T-helper 1 cell (primary cell): Measurements from ENCODE around the gene SLC47A1.
A peak's percentile ranks its signal among the peaks of the same experiment; 100 is the strongest.
"Not testable (repeated sequence)": the region's sequence is repeated elsewhere in the genome, so short reads cannot be mapped to it uniquely, and the experiment has no call there.

Experiments used
- DNase-seq, 5 donors: peaks; one replicate each; pipeline ENCODE4 v3.0.0-alpha.2; 2012 to 2020
- total RNA-seq, 4 donors: gene quantifications; one replicate each; lab custom pipeline; 2026; lab: John Stamatoyannopoulos, UW

SLC47A1 gene, protein sequence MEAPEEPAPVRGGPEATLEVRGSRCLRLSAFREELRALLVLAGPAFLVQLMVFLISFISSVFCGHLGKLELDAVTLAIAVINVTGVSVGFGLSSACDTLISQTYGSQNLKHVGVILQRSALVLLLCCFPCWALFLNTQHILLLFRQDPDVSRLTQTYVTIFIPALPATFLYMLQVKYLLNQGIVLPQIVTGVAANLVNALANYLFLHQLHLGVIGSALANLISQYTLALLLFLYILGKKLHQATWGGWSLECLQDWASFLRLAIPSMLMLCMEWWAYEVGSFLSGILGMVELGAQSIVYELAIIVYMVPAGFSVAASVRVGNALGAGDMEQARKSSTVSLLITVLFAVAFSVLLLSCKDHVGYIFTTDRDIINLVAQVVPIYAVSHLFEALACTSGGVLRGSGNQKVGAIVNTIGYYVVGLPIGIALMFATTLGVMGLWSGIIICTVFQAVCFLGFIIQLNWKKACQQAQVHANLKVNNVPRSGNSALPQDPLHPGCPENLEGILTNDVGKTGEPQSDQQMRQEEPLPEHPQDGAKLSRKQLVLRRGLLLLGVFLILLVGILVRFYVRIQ
- 0 to 0.15 (median 0.04) reads per million in 4 donors for total RNA-seq

DNA sequence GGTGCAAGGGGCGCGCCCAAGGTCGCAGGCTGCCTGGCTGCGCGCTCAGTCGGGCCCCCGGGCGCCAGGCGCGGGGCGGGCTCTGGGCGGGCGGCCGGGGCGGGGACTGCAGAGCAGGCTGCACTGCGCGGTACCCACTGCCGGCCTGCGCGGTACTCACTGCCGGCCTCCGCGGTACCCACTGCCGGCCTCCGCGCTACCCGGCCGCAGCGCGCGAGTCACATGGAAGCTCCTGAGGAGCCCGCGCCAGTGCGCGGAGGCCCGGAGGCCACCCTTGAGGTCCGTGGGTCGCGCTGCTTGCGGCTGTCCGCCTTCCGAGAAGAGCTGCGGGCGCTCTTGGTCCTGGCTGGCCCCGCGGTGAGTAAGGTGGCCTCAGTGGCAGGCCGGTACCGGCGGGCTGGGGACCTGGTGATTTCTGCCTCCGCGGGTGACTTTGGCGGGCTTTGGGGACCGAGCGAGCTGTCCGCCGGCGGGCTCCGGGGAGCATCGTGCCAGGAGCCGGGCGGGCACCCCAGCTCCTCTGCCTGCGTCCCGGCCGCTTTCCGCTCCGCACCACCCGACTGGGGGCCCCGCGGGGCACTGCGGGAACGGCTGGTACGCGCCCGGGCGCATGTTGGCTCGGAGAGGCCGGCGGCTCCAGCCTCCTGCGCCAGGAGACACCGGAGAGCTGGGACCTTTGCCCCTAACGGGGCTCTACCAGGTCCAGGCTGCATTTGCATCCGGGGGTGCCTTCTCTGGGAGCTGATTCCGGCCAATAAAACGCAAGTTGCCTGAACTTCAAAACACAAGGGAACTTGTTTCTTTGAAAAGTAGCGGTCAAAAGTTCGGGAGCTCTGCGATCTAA, at the start of gene SLC47A1:
Gene SLC47A1, plus strand, starts transcription at position 137 of the 844 bp plus-strand sequence. Its CDS starts 86 bp downstream, at position 223.
- DNase-seq, result no peak

DNA sequence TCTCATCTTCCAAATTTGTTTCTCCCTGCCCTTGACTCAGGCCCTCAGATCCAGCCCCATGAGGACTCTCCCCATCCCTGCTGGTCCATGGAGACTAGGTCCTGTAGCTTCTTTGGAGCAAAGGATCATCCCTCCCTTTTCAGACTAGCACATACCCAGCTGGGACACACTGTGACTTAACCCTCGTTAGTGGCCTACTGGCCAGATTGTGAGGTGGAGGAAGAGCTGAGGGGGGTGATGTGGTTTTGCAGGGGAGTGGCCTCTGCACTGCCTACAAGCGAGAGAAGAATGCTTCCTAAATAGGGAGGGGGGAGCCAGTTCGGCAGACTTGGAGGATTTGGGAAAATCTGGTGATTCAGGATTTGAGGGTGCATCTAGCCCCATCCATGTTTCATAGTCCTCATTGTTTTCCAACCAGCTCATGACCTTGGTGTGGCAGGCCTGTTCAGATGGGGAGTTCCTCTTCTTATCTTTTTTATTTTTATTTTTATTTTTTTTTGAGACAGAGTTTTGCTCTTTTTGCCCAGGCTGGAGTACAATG, 47.8 kb upstream of the SLC47A1 start:
- no peak for DNase-seq

DNA sequence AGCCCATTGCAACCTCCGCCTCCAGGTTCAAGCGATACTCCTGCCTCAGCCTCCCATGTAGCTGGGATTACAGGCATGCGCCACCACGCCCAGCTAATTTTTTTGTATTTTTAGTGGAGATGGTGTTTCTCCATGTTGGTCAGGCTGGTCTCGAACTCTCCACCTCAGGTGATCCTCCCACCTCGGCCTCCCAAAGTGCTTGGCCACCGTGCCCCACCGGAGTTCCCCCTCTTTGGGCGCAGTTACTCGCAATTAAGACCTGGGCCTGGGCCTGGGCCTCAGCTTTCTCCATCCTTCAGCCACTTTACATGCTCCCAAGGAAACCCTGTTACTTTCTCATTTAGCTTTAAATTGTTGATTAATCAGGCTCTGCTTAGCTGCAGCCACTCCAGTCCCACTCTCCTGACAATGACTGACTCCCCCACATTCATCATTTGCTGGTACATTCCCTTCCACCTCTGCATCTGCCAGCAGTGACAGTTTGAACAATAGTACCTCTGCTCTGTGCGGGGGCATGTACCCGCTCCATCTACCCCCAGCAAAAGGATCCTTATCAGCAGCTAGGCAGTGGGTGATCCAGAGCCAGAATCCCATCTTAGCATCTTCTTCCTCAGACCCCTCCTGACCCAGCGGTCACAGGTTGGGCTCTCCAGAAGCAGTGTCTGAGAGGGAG, 47.2 kb upstream of the SLC47A1 start:
- DNase-seq, result no peak

DNA sequence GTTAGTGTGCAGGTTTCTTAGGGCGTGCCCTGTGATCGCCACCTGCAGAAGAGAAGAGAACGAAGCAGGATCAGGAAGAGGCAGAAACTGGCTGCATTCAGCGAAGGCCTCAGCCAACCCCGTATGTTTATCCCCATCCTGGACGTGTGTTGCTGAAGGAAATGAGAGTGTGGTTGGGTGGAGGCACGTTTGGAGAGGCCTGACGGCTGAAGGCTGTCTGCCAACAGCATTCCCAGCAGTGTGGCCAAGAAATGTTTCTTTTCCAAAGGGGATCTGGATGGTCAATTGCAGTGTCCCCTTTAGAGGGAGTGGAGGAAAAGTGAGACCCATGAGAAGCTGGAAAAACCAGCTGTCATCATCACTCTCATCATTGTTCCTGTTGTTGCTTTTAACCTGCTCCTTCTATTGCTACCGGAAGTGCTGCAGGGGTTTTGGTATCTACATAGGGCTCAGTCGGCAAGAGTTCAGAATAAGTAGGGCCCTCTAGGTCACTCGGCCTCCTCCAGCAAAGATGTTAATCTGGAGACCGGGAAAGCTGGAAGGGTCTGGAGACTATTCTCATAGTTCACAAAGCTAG, 46.5 kb upstream of the SLC47A1 start:
- DNase-seq, result no peak

DNA sequence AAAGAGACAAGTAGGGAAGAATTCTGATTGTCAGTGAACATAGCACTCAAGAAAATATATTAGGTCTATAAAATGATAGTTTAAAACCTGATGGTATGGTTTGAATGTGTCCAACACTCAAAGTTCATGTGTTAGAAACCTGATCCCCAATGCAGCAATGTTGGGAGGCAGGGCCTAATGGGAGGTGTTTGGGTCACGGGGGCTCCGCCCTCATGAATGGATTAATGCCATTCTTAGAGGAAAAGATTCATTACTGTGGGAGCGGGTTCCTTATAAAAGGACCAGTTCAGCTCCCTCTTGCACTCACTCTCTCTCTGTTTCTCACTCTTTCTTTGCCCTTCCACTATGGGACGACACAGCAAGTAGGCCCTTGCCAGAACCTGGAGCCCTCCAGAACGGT, 41.5 kb upstream of the SLC47A1 start:
- DNase-seq, result no peak

DNA sequence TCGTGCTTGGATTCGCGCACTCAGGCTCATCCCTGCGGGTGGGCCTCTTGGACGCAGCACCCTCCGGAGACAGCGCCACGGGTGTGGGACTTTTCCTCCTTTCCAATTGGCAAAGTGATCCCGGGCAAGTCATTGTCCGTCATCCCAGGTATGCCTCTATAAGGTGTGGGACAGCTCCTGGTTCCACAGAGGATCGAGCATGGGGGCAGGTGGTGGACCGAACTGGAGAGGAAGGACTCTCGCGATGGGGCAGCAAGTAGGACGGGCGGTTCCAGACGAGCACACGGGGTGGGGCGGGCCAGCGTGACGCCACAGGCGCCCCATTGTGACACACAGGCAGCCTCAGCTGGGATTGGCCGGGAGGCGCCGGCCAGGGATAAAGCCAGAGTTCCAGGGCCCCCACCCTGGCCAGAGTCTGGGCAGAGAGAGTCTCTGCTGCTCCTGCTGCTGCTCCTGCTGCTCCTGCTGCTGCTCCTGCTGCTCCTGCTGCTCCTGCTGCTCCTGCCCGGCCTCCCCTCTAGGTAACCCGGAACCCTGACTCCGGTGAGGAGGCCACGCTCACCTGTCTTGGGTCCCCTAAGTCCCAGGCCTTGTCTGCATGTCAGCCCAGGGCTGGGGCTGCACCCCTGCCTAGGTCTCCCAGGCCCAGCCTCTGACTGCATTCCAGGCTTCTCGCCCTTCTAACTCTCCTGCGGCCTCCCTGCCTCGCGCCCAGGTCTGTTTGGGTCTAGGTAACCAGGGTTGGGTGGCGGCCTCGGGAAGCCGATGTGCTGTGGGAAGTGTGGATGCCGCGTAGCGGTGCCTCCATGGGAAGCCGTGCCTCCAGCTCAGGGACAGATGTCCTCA, 38.5 kb upstream of the SLC47A1 start:
- no peak for DNase-seq

DNA sequence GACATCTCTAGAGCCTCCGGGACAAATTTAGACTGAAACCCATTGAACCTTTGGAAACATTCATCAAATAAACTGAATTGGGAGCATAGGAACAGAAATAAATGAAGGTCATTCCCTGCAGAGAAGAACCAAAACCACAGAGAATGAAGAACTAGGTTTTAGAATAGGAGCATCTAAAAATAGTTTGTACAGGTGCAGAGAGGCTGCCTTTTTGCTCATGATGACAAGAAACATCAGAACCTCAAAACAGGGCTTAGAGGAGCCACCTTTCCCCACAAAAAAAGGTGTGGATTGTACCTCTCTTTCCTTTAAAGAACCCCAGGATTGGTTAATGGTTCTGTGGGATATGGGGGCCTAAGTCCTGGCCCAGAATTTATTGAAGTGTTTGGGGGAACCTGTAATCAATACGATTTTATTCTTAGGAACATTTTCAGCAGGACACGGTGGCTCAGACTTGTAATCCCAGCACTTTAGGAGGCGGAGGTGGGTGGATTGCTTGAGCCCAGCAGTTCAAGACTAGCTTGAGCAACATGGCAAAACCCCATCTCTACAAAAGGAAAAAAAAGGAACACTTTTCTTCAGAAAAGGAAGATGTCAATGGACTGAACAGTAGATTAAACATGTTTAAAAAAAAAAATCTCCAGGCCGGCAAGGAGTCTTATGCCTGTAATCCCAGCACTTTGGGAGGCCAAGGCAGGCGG, 37.7 kb upstream of the SLC47A1 start:
- DNase-seq, result no peak

DNA sequence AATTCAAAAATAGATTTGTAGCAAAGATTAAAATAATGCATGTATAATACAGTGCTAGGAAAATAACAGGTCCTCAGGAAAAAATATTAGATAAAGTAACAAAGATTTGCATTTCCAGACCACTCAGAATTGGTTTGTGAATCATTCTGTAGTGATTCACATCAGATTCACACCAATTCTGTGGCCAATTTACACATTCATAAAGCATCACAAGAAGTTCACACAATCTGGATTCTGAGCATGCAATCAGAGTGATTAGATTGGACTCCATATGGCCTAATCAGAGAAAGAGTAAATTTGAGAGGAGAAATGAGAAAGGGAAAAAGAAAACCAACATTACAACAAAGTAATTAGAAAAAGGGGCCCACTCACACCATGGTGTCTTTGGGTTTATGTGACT, 36.0 kb upstream of the SLC47A1 start:
- no peak for DNase-seq

DNA sequence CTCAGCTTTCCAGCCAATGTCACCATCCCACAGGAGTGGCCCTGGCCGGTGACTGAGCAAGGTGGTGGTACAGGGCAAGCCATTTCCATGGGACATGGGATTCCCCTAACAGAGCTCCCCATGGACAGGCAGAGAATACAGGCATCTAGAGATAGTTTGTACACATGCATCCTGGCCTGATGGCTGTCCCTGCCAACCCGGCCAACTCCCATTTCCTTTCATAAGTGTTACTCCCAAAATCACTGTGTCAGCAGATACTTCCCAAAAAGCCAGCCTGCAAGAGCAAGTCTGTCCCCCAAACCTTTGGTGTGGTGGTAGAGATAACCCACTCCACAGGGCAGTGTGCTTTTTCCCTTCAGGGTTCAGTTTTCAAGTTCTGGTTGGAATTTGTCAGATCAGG, 32.4 kb upstream of the SLC47A1 start:
- no peak for DNase-seq

DNA sequence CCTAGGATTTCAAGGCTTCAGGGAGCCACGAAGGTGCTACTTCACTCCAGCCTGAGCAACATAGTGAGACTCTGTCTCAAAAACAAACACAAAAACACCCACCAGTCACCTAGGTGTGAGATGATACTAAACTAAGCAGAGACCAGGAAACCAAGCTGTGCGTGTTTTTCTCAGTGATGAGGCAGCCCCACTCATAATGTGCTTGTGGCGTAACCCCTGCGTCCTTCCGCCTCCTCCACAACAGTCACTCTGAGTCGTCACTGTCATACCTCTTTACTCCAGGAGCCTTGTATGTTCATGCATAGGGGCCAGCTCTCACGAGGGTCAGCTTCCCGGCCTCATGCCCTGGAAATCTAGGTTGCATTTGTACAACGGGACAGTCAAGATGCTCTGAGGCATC, 31.1 kb upstream of the SLC47A1 start:
- DNase-seq, result peak in 1 of 5 donors; percentile 69

DNA sequence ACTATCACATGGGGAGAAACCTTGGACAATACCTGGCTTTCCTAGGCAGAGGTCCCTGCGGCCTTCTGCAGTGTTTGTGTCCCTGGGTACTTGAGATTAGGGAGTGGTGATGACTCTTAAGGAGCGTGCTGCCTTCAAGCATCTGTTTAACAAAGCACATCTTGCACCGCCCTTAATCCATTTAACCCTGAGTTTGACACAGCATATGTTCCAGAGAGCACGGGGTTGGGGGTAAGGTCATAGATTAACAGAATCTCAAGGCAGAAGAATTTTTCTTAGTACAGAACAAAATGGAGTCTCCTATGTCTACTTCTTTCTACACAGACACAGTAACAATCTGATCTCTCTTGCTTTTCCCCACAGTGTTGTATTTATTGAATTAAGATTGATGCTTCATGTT, 28.1 kb upstream of the SLC47A1 start:
- DNase-seq, result not testable (repeated sequence)

DNA sequence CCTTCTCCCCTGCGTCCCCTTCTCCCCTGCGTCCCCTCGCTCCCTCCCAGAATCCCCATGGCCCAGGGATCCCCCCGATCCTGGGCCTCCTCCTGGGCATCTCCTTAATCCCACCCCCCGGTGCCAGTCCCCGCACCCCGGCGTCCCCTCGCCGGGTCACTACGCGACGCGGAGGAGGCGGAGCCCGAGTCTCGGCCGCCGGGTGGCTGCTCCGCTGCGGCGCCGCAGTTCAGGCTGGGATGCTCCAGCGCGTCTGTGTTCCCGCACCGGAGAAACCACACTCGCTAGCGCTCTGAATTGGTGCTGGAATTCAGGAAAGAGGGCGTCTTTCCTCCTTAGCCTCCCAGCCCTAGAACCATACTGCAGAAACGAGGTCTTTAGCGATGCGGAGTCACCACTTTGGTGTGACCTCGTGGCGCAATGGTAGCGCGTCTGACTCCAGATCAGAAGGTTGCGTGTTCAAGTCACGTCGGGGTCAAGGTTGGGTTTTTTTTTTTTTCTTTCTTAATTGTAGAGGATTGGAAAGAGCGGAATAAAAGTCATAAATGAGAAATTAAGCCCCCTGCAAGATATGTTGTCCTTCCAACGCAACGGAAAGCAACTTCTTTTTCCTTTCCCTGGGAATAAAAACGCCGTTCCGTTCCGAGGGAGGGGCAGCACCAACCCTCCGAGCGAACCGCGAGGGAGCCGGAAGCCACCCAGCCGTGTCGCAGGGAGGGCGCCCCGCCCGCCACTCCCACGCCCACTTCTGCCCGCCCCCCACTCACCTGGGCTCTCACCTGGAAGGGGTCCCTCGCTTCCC, 25.7 kb upstream of the SLC47A1 start:
- DNase-seq, result peak; percentile 53 to 82 (median 69)

DNA sequence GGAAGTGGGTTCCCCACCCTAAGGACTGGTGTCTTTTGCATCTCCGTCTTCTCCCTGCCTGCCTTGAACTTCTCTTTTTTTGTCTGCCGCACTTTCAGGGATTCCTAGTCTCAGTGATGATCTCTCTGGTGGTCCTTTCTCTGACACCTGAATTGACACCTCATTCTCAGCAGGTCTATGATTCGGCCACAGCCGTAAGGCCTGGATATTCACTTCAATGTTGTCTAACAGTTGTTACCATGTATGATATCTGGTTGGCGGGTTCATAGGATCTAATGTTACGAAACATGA, 25.1 kb upstream of the SLC47A1 start:
- DNase-seq, result no peak

DNA sequence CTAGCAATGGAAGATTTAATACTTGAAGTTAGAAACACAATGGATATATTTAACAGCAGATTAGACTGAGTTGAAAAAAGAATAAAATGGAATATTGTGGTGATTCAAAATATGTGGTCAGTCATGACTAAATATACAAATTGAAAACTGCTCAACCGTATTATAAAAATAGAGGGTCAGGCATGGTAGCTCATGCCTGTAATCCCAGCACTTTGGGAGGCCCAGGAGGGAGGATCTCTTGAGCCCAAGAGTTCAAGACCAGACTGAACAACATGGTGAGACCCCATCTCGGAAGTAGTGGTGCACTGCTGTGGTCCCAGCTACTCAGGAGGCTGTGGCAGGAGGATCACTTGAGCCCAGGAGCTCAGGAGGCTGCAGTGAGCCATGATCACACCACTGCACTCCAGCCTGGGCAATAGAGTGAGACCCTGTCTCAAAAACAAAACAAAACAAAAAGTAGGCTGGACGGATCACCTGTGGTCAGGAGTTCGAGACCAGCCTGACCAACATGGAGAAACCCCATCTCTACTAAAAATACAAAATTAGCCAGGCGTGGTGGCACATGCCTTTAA, 24.3 kb upstream of the SLC47A1 start:
- not testable (repeated sequence) for DNase-seq

DNA sequence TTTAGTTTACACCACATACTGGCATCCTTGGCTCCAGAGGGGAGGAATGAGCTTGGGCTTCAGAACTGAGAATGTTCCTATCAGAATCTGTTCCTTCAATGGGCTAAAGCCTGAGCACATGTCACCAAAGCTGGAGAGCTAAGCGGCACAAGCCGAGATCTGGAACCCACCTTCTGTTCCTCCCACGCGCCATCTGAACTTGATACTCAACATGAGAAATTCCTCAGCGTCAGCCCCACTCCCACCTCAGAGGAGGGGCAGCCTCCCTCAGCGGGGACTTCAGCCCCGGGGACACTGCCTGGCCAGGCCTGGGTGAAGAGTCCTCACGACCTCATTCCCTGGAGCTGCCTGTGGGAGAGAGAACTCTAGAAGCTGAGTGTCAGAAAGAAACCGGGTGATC, 22.8 kb upstream of the SLC47A1 start:
- no peak for DNase-seq

DNA sequence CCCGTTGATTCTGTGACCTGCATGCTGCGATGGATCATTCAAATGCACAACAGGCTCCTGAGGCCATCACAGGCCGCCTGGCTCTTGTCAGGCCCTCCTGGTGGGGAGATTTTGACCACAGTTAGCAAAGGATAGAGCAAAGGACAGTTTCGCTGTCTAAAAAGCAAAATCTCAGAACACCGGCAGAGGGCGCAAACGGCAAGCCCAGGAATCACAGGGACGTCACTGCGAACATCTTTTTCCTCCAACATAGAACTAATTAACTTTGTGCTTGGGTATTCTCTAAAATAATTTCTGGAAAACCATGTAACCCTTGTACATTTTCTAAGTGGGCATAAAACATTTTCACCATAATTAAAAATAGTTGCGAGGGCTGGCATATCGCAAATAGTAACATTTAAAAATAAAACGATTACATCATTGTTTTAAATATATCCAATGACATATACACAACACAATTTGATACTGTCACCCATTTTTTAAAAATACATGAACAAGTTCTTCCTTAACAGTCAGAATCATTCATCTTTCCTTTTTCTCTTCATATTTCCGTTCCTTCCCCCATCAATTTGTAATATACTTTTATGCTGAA, 19.7 kb upstream of the SLC47A1 start:
- DNase-seq, result peak; percentile 28 to 58 (median 55)

DNA sequence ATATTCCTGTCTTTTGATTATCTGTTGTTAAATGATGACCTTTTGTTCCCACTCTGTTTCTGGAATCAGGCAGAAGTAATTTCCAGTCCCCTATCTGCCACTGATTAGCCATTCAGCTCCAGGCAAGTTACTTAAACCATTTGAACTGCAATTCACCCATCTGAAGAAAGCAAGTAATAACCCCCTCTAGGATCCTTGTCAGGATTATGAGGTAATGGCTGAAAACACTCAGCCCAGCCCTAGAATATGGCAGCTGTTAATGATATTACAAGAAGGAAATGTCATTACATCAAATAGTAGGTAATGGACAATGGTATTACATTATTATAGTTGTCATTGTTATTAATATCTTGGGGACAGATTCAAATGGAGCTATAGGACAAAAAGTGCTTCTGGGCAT, 16.0 kb upstream of the SLC47A1 start:
- DNase-seq, result no peak

DNA sequence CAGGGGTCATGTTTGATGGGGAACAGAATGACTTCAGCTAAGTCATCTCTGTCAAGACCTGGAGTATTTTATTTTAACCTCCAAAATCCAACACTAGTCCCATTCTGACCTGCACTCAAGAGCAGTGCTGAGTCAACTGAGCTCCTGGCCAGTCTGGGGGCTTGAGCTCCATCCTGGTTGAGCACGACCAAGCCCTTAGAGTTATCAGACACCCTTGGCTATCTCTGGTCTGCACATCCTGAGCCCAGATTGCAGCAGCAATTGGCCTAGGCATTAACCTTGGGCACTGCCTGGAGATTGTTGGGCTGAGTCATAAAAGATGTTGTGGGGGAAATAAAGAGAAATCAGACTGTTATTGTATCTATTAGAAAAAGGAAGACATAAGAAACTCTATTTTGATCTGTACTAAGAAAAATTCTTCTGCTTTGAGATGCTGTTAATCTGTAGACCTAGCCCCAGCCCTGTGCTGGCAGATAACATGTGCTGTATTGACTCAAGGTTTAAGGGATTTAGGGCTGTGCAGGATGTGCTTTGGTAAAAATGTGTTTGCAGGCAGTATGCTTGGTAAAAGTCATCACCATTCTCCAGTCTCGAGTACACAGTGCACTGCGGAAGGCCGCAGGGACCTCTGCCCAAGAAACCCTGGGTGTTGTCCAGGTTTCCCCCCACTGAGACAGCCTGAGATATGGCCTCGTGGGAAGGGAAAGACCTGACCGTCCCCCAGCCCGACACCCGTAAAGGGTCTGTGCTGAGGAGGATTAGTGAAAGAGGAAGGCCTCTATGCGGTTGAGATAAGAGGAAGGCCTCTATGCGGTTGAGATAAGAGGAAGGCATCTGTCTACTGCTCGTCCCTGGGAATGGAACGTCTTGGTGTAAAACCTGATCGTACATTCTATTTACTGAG, 14.0 kb upstream of the SLC47A1 start:
- not testable (repeated sequence) for DNase-seq
